ENCODE measurements around the gene MINDY3.

Gene MINDY3

DNA sequence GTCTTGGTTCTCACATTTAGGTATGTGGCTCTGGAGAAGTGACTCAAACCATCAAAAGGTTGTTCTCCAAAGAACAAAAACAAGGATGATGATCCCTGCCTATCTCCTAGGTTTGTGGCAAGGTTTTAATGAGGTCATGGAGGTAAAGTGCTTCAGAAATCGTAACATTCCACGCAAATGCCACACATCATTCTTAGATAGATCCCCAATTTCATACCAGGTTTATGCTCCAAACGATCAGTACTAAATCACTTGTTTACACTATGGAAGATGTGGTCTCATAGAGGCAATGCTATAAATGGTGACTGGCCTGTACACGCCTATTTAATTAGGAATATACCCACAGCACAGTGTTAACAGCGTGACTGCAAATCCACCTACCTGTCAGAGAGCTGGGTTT, 66.6 kb downstream of the MINDY3 start:
- no peak for TF ChIP-seq FOXM1 (IDR thresholded peaks at IDR 0.05; ENCODE audit: borderline replicate concordance)
- TF ChIP-seq, protein P1, sequence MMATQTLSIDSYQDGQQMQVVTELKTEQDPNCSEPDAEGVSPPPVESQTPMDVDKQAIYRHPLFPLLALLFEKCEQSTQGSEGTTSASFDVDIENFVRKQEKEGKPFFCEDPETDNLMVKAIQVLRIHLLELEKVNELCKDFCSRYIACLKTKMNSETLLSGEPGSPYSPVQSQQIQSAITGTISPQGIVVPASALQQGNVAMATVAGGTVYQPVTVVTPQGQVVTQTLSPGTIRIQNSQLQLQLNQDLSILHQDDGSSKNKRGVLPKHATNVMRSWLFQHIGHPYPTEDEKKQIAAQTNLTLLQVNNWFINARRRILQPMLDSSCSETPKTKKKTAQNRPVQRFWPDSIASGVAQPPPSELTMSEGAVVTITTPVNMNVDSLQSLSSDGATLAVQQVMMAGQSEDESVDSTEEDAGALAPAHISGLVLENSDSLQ (IDR thresholded peaks at IDR 0.05): peak; percentile 9; the same call in 1 of the 2 replicates
- DNase-seq (ENCODE audit: extremely low spot score): no peak
- POLR2A ChIA-PET: no interaction called here
- CTCF ChIA-PET: no interaction called here

DNA sequence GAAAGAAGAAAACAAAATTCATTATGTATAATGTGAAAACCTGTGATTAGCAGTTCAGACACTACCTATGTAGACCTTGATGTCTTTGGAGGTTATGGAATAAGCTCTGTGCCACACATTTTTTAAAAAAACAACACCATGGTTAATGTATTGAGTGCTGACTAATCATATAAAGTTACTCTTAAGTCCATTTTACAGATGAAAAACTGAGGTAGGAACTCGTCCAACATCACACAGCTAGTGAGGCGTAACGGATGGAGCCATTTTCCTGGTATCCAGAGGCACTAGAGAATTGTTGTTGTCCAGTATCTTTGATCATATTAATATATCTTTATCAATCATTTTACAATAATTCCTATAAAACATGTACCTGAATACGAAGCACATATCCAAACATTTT, 67.5 kb downstream of the MINDY3 start:
- POLR2A ChIA-PET: interaction anchor here (3.1 kb wide), 1 partner anchor 67 kb away, joined by 10 read pairs; the partner anchor contains the start of gene MINDY3
- no peak for TF ChIP-seq LEF1 (IDR thresholded peaks at IDR 0.05; ENCODE audit: borderline replicate concordance)
- no peak for TF ChIP-seq ZNF384 (IDR thresholded peaks at IDR 0.05)
- TF ChIP-seq L3MBTL2 (conservative IDR thresholded peaks at IDR 0.05): no peak
- TF ChIP-seq SP1 (IDR thresholded peaks at IDR 0.05): no peak
- no peak for TF ChIP-seq ELF4 (IDR thresholded peaks at IDR 0.05)
- TF ChIP-seq FOXK2 (IDR thresholded peaks at IDR 0.05): no peak
- no peak for TF ChIP-seq HDGF (IDR thresholded peaks at IDR 0.05; ENCODE audit: borderline replicate concordance)
- TF ChIP-seq FOXM1 (IDR thresholded peaks at IDR 0.05; ENCODE audit: borderline replicate concordance): no peak
- no peak for TF ChIP-seq FOXA1 (IDR thresholded peaks at IDR 0.05)
- TF ChIP-seq, protein P1 (IDR thresholded peaks at IDR 0.05): no peak
- TF ChIP-seq ARNT (IDR thresholded peaks at IDR 0.05): no peak
- no peak for TF ChIP-seq BHLHE40 (IDR thresholded peaks at IDR 0.05; ENCODE audit: borderline replicate concordance)
- no peak for TF ChIP-seq CTBP1 (IDR thresholded peaks at IDR 0.05; ENCODE audit: borderline replicate concordance)
- no peak for TF ChIP-seq SUZ12 (IDR thresholded peaks at IDR 0.05)
- no peak for TF ChIP-seq NFRKB (IDR thresholded peaks at IDR 0.05)
- no peak for TF ChIP-seq TARDBP (IDR thresholded peaks at IDR 0.05)
- no peak for DNase-seq (ENCODE audit: extremely low spot score)
- CTCF ChIA-PET: interaction anchor here (0.7 to 1.3 kb wide), 4 partner anchors 11 to 86 kb away, joined by 3 to 5 read pairs (median 3); no protein-coding TSS in a partner anchor

DNA sequence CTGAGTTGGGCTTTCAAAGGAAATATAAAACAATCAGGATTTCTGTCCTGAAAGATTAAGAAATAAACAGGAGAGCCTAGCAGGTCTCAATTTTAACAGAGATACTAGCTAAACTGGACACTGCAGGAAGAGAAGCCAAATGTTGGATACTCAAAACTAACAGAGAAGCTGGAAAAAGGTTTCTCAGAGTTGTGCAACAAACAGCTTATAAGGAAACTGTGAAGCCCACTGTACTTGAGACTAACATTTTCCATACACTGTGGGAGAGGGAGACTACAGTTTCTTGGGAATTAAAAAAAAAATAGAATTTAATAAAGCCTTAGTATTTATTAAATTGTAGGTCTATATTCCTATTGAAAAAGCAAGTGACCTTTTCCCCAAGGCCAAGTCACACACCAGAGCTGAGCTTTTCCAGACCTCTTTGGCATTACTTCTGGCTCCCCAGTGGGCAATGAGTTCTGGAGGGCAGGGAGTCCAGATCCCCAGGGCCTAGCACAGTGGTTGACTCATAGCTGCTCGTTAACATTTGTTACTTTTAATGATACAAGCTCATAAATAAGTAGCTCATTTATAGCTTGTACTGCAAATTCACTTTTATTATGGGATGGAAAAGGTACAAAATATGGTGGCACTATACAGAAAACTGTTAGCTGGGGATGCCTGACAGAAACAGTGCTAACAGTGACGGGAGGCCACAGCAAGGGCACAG, 68.3 kb downstream of the MINDY3 start:
- DNase-seq (ENCODE audit: extremely low spot score): peak; percentile 50
- POLR2A ChIA-PET: interaction anchor here (3.1 kb wide), 1 partner anchor 68 kb away, joined by 10 read pairs; the partner anchor contains the start of gene MINDY3
- TF ChIP-seq FOXA1 (IDR thresholded peaks at IDR 0.05): no peak
- peak; percentile 73; the same call in 1 of the 2 replicates for TF ChIP-seq ARNT (IDR thresholded peaks at IDR 0.05)
- peak; percentile 51; the same call in 1 of the 2 replicates for TF ChIP-seq CTBP1 (IDR thresholded peaks at IDR 0.05; ENCODE audit: borderline replicate concordance)
- no peak for TF ChIP-seq SUZ12 (IDR thresholded peaks at IDR 0.05)
- TF ChIP-seq, protein P1 (IDR thresholded peaks at IDR 0.05): peak; percentile 71
- CTCF ChIA-PET: interaction anchor here (0.6 to 1.3 kb wide), 5 partner anchors 10 to 142 kb away, joined by 3 to 8 read pairs (median 3); no protein-coding TSS in a partner anchor

DNA sequence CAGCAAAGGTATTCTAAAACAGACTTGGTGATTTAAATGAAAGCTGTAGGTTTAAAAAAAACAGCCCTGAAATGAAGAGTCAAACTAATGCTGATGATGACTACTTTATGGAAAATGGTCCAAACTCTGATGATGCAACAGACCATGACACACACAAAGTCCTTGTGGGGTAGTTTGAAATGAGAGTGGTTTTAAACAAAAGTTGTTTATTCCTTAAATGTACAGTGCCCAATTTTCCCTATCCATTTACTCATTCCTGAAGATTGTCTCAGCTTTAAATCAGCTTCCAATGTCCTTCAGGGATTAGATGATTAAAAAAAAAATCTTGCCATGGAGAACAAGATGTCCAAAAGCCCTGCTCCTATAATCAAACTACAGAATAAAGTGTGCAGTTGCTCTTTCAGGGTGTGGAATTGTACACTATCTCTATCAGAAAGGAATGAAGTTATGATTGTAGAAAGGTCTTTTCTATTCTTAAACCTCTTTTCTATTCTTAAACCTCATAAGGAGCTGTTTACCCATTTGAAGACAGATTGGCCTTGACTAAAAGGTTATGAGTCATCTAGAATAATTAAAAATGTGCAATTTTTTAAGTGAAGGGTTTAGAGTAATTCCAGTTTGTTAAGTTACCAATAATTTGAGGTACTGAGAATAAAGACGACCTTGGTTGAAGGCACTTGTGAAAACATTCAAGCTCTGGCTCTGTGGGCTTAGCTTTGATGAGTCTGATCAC, 70.3 kb downstream of the MINDY3 start:
- ChIA-PET POLR2A (interaction anchor here (3.1 kb wide), 1 partner anchor 70 kb away, joined by 10 read pairs; the partner anchor contains the start of gene MINDY3), CTCF (no interaction called here)
- no peak for DNase-seq (ENCODE audit: extremely low spot score)
- TF ChIP-seq L3MBTL2 (conservative IDR thresholded peaks at IDR 0.05): no peak
- no peak for TF ChIP-seq ARNT (IDR thresholded peaks at IDR 0.05)
- TF ChIP-seq SP1 (IDR thresholded peaks at IDR 0.05): no peak
- TF ChIP-seq NFRKB (IDR thresholded peaks at IDR 0.05): no peak
- TF ChIP-seq TARDBP (IDR thresholded peaks at IDR 0.05): no peak
- TF ChIP-seq HDGF (IDR thresholded peaks at IDR 0.05; ENCODE audit: borderline replicate concordance): no peak
- TF ChIP-seq, protein P1 (IDR thresholded peaks at IDR 0.05): no peak

DNA sequence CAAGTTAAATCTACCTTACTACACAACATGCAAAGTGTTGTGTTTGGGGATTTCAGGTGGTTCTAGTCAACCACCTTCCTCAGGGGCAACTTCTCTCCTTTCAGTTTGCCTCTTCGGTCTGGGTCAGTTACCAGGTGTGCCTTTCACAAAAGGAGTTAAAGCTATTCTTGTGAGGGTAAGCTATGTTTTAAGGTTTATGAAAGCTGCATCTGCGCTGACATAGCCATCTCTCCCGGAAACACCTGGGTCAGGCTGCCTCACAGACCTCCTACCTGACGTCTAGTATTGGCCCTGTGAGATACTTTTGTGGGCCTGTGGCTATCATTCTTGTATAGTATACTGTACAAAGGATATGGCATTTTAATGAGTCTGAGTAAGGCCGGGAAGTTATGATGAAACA, 72.9 kb downstream of the MINDY3 start:
- ChIA-PET POLR2A (no interaction called here), CTCF (no interaction called here)
- DNase-seq (ENCODE audit: extremely low spot score): no peak
- TF ChIP-seq CTBP1 (IDR thresholded peaks at IDR 0.05; ENCODE audit: borderline replicate concordance) (no peak), FOXA1 (IDR thresholded peaks at IDR 0.05) (no peak), ARNT (IDR thresholded peaks at IDR 0.05) (no peak), ELF4 (IDR thresholded peaks at IDR 0.05) (no peak), FOXM1 (IDR thresholded peaks at IDR 0.05; ENCODE audit: borderline replicate concordance) (no peak), SP1 (IDR thresholded peaks at IDR 0.05) (no peak)
